ENCODE results near the gene ALX4. TPM values are rescaled to one million over a fixed set of nuclear protein-coding genes. Genes with fewer than 3 reads are reported as not detected.

The ALX4 gene
- total and polyA plus RNA-seq, 9 of the 15 experiments (the other 6 are each of a cell fraction or from before 2014, with no cell fraction given): 0.07 to 1.2 (median 0.33) TPM

GRCh38 chr11:44286268-44286880, 23.6 kb downstream of the ALX4 start (continued):
- TF ChIP-seq RUNX1 (IDR thresholded peaks at IDR 0.05; ENCODE audit: low read depth) (no peak), KLF13 (tag; IDR thresholded peaks at IDR 0.05; ENCODE audit: borderline replicate concordance, low read depth) (no peak), CC2D1A (IDR thresholded peaks at IDR 0.05) (peak; percentile 72; the same call in 1 of the 2 replicates), ZNF143 (CRISPR knock-in tag; IDR thresholded peaks at IDR 0.05) (peak; percentile 35; the same call in 1 of the 2 replicates), NR1H2 (CRISPR knock-in tag; IDR thresholded peaks at IDR 0.05) (no peak), ZNF3 (CRISPR knock-in tag; IDR thresholded peaks at IDR 0.05) (no peak), ZBTB17 (CRISPR knock-in tag; IDR thresholded peaks at IDR 0.05) (no peak), ZNF184 (CRISPR knock-in tag; IDR thresholded peaks at IDR 0.05) (no peak), MAZ (CRISPR knock-in tag; conservative IDR thresholded peaks at IDR 0.05 in 1 of 2, IDR thresholded peaks at IDR 0.05 in 1 of 2) (peak in 1 of 2 experiments; percentile 54; a peak in 2 of 4 replicates), WHSC1 (IDR thresholded peaks at IDR 0.05; ENCODE audit: low read length) (no peak), POLR2B (IDR thresholded peaks at IDR 0.05; ENCODE audit: low read depth, partially characterized antibody) (no peak), ZNF589 (CRISPR knock-in tag; IDR thresholded peaks at IDR 0.05; ENCODE audit: low read depth) (no peak), GABPB1 (CRISPR knock-in tag; IDR thresholded peaks at IDR 0.05) (no peak), ZBTB5 (IDR thresholded peaks at IDR 0.05) (no peak), HDAC6 (IDR thresholded peaks at IDR 0.05; ENCODE audit: low read depth, low read length) (no peak), BCLAF1 (IDR thresholded peaks at IDR 0.05; ENCODE audit: borderline replicate concordance in 1 of 2, control insufficient read depth in 1 of 2, low read depth in 2 of 2, low read length in 1 of 2) (no peak), ZFP30 (CRISPR knock-in tag; IDR thresholded peaks at IDR 0.05; ENCODE audit: borderline replicate concordance) (no peak), MAFF (IDR thresholded peaks at IDR 0.05; ENCODE audit: low read length) (no peak), E4F1 (CRISPR knock-in tag; IDR thresholded peaks at IDR 0.05; ENCODE audit: borderline replicate concordance) (no peak), CBX1 (IDR thresholded peaks at IDR 0.05; ENCODE audit: low read depth) (no peak), ZNF57 (CRISPR knock-in tag; IDR thresholded peaks at IDR 0.05) (no peak), ZNF584 (CRISPR knock-in tag; IDR thresholded peaks at IDR 0.05; ENCODE audit: low read depth) (no peak)
